GM23248 (cell line): Measurements from ENCODE around the gene IGFBPL1.

ENCODE experiments used
- EZH2 ChIP-seq: fragments of 200-600 bp; sonication (generic); IDR thresholded peaks from 2 replicates; pipeline ENCODE4 v1.6.1; 2018; ENCODE audit warnings: antibody characterized with exemption, mild to moderate bottlenecking; ENCODE audit not compliant: insufficient read depth, poor library complexity, severe bottlenecking
- EZH2phosphoT487 ChIP-seq: fragments of 200-600 bp; sonication (generic); IDR thresholded peaks from 2 replicates; pipeline ENCODE4 v1.6.1; 2018; ENCODE audit warnings: antibody characterized with exemption, moderate library complexity, mild to moderate bottlenecking, low read depth; ENCODE audit not compliant: insufficient read depth

DNA sequence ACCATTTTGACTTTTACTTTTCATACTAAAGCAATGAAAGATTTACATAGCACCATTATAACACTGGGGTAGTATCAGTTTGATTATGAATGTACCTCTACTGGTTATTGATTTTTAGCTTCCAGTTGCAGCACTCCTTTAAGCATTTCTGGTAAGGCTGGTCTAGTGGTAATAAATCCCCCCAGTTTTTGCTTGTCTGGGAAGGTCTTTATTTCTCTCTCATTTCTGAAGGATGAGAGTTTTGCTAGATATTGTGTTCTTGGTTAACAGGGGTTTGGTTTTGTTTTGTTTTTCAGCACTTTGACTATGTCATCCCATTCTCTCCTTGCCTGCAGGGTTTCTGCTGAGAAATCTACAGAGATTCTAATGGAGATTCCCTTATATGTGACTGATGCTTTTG lies 26.9 kb upstream of the IGFBPL1 start:
- TF ChIP-seq EZH2 (no peak), EZH2phosphoT487 (no peak)
